GM12892 (cell line): ENCODE results near the gene STUB1.

ENCODE experiments used
- POLR2A ChIP-seq: IDR thresholded peaks from 2 replicates; pipeline ENCODE4 v1.6.1; 2011; ENCODE audit warnings: low read depth, low read length, control low read depth
- POLR2AphosphoS5 ChIP-seq: IDR thresholded peaks from 2 replicates; pipeline ENCODE4 v1.6.1; 2011; ENCODE audit warnings: low read depth, low read length, control low read depth
- TAF1 ChIP-seq: IDR thresholded peaks from 2 replicates; pipeline ENCODE4 v1.6.1; 2011; ENCODE audit warnings: low read depth, mild to moderate bottlenecking, control low read depth, low read length, borderline replicate concordance

GRCh38 chr16:722835-723633 lies 42.8 kb downstream of the STUB1 start:
- TF ChIP-seq POLR2A (no peak), POLR2AphosphoS5 (no peak; the same call in 1 of the 2 replicates), TAF1 (no peak)
